Stimulated activated naive CD8-positive, alpha-beta T cell treated with anti-CD3 and anti-CD28 coated beads, Interleukin-15, amount 100 ng/mL, for 72 hours (primary cell): Measurements from ENCODE around the gene LDLRAD4.
A peak's percentile ranks its signal among the peaks of the same experiment; 100 is the strongest.
"Not testable (repeated sequence)": the region's sequence is repeated elsewhere in the genome, so short reads cannot be mapped to it uniquely, and the experiment has no call there.

Experiments
- ATAC-seq: fragments of 150-1000 bp; cut with Tn5 transposase; 2 replicates; pipeline ENCODE4 v1.10.0; 2021; ENCODE audit warnings: mild to moderate bottlenecking, moderate library complexity
- DNase-seq, 2 donors: peaks; one replicate each; pipeline ENCODE4 v3.0.0; 2021 to 2022
- H3K27ac Mint-ChIP-seq, 2 donors: one replicate each; pipeline ENCODE4 v1.8.0; 2022; ENCODE audit warnings: mild to moderate bottlenecking in 2 of 2, mixed read lengths in 2 of 2, moderate library complexity in 2 of 2
- H3K27me3 Mint-ChIP-seq: one replicate; pipeline ENCODE4 v1.8.0; 2022; ENCODE audit warnings: mixed read lengths
- H3K4me1 Mint-ChIP-seq: one replicate; pipeline ENCODE4 v1.8.0; 2022; ENCODE audit warnings: mild to moderate bottlenecking, mixed read lengths
- H3K4me3 Mint-ChIP-seq, 2 donors: one replicate each; pipeline ENCODE4 v1.8.0; 2022; ENCODE audit warnings: mild to moderate bottlenecking in 2 of 2, mixed read lengths in 2 of 2, moderate library complexity in 1 of 2
- H3K9me3 Mint-ChIP-seq, 2 donors: one replicate each; pipeline ENCODE4 v1.8.0; 2022; ENCODE audit warnings: mixed read lengths in 2 of 2

The LDLRAD4 gene

GRCh38 chr18:13608024-13608562, 389.5 kb downstream of the LDLRAD4 start:
- H3K27ac Mint-ChIP-seq: not testable (repeated sequence)

GRCh38 chr18:13608791-13609532, 390.4 kb downstream of the LDLRAD4 start:
- Mint-ChIP-seq H3K27ac (no peak overlapping the region), H3K9me3 (no peaks in the 10 kb centered on the region), H3K4me3 (peak overlapping the region; percentile 39 to 48), H3K4me1 (peaks cover 62% of the 10 kb centered on the region), H3K27me3 (no peaks in the 10 kb centered on the region)
- DNase-seq: peak in 1 of 2 donors; percentile 48
- peak; percentile 52 for ATAC-seq

More at GRCh38 chr18:13608024-13608562, 389.5 kb downstream of the LDLRAD4 start:
- H3K4me3 Mint-ChIP-seq, ATAC-seq, H3K27me3 Mint-ChIP-seq, H3K9me3 Mint-ChIP-seq, DNase-seq: not testable (repeated sequence)
- H3K4me1 Mint-ChIP-seq: peaks cover 53% of the 10 kb centered on the region

- no peaks in the 10 kb centered on the region for H3K9me3 Mint-ChIP-seq
Observed at GRCh38 chr18:13610555-13611141, 392.1 kb downstream of the LDLRAD4 start.

GRCh38 chr18:13611142-13611600, 392.6 kb downstream of the LDLRAD4 start:
- no peak for DNase-seq
- Mint-ChIP-seq H3K27me3 (no peaks in the 10 kb centered on the region), H3K4me1 (peaks cover 84% of the 10 kb centered on the region), H3K4me3 (peak overlapping the region; percentile 83 to 85), H3K27ac (peak overlapping the region; percentile 86), H3K9me3 (no peaks in the 10 kb centered on the region)
- ATAC-seq: no peak

More at GRCh38 chr18:13610555-13611141, 392.1 kb downstream of the LDLRAD4 start:
- ATAC-seq (no peak), DNase-seq (no peak)
- peak overlapping the region; percentile 83 to 85 for H3K4me3 Mint-ChIP-seq
- H3K4me1 Mint-ChIP-seq: peaks cover 79% of the 10 kb centered on the region
- H3K27me3 Mint-ChIP-seq: no peaks in the 10 kb centered on the region
- peak overlapping the region; percentile 80 for H3K27ac Mint-ChIP-seq

- DNase-seq: no peak
- peak; percentile 3 for ATAC-seq
- H3K4me3 Mint-ChIP-seq: peak overlapping the region; percentile 83 to 85
Observed at GRCh38 chr18:13611601-13612195, 393.1 kb downstream of the LDLRAD4 start.

GRCh38 chr18:13612196-13612997, 393.8 kb downstream of the LDLRAD4 start:
- no peaks in the 10 kb centered on the region for H3K9me3 Mint-ChIP-seq
- peak overlapping the region; percentile 86 for H3K27ac Mint-ChIP-seq
- no peaks in the 10 kb centered on the region for H3K27me3 Mint-ChIP-seq
- ATAC-seq (peak; percentile 83), DNase-seq (peak; percentile 71 to 79)
- peak overlapping the region; percentile 83 to 85 for H3K4me3 Mint-ChIP-seq
- peaks cover 96% of the 10 kb centered on the region for H3K4me1 Mint-ChIP-seq

More at GRCh38 chr18:13611601-13612195, 393.1 kb downstream of the LDLRAD4 start:
- H3K27ac Mint-ChIP-seq: peak overlapping the region; percentile 86
- no peaks in the 10 kb centered on the region for H3K27me3 Mint-ChIP-seq
- H3K9me3 Mint-ChIP-seq: no peaks in the 10 kb centered on the region
- peaks cover 89% of the 10 kb centered on the region for H3K4me1 Mint-ChIP-seq

- H3K9me3 Mint-ChIP-seq: no peaks in the 10 kb centered on the region
- peaks cover 97% of the 10 kb centered on the region for H3K4me1 Mint-ChIP-seq
- H3K4me3 Mint-ChIP-seq: peak overlapping the region; percentile 83 to 85
- ATAC-seq: no peak
- DNase-seq: no peak
- peak overlapping the region in 1 of 2 donors; percentile 30 for H3K27ac Mint-ChIP-seq
- H3K27me3 Mint-ChIP-seq: no peaks in the 10 kb centered on the region
Observed at GRCh38 chr18:13613099-13613498, 394.5 kb downstream of the LDLRAD4 start.

- no peak for DNase-seq
- no peak for ATAC-seq
- Mint-ChIP-seq H3K4me3 (peak overlapping the region; percentile 83 to 85), H3K27ac (peak overlapping the region in 1 of 2 donors; percentile 82), H3K27me3 (no peaks in the 10 kb centered on the region), H3K9me3 (no peaks in the 10 kb centered on the region), H3K4me1 (peaks cover 97% of the 10 kb centered on the region)
Observed at GRCh38 chr18:13613591-13614501, 395.3 kb downstream of the LDLRAD4 start.

GRCh38 chr18:13614641-13615288, 396.2 kb downstream of the LDLRAD4 start:
- peak overlapping the region; percentile 93 to 97 for H3K27ac Mint-ChIP-seq
- DNase-seq (peak; percentile 28 to 47), ATAC-seq (peak; percentile 33)
- H3K4me1 Mint-ChIP-seq: peaks cover 91% of the 10 kb centered on the region
- no peaks in the 10 kb centered on the region for H3K27me3 Mint-ChIP-seq
- H3K9me3 Mint-ChIP-seq: no peaks in the 10 kb centered on the region
- H3K4me3 Mint-ChIP-seq: peak overlapping the region; percentile 83 to 85

GRCh38 chr18:13615432-13615861, 396.9 kb downstream of the LDLRAD4 start:
- no peak for ATAC-seq
- Mint-ChIP-seq H3K9me3 (no peaks in the 10 kb centered on the region), H3K27ac (peak overlapping the region; percentile 93 to 97), H3K27me3 (no peaks in the 10 kb centered on the region), H3K4me1 (peaks cover 92% of the 10 kb centered on the region), H3K4me3 (peak overlapping the region; percentile 83 to 85)
- DNase-seq: no peak

GRCh38 chr18:13616041-13616440, 397.5 kb downstream of the LDLRAD4 start:
- ATAC-seq (no peak), DNase-seq (no peak)
- Mint-ChIP-seq H3K27ac (peak overlapping the region; percentile 97), H3K4me1 (peaks cover 88% of the 10 kb centered on the region), H3K27me3 (no peaks in the 10 kb centered on the region), H3K4me3 (peak overlapping the region; percentile 83 to 85), H3K9me3 (no peaks in the 10 kb centered on the region)

GRCh38 chr18:13616525-13617035, 398.0 kb downstream of the LDLRAD4 start:
- Mint-ChIP-seq H3K27me3 (no peaks in the 10 kb centered on the region), H3K27ac (peak overlapping the region in 1 of 2 donors; percentile 97), H3K9me3 (no peaks in the 10 kb centered on the region), H3K4me1 (peaks cover 82% of the 10 kb centered on the region), H3K4me3 (peak overlapping the region; percentile 83 to 85)
- no peak for ATAC-seq
- DNase-seq: no peak

- Mint-ChIP-seq H3K4me1 (peaks cover 68% of the 10 kb centered on the region), H3K9me3 (no peaks in the 10 kb centered on the region), H3K4me3 (no peak overlapping the region), H3K27me3 (no peaks in the 10 kb centered on the region), H3K27ac (no peak overlapping the region)
- no peak for ATAC-seq
- no peak for DNase-seq
Observed at GRCh38 chr18:13617826-13618515, 399.4 kb downstream of the LDLRAD4 start.
